ENCODE results near the gene MAP2K4.

- TF ChIP-seq POLR2A (IDR thresholded peaks at IDR 0.05) (no peak), CTCF (IDR thresholded peaks at IDR 0.05) (no peak)
Measured at GRCh38 chr17:12136646-12137045, 116.0 kb downstream of the MAP2K4 start.

All from lower leg skin (tissue), 3 donors.